Measurements from ENCODE around the gene KCNT1.

The KCNT1 gene

DNA sequence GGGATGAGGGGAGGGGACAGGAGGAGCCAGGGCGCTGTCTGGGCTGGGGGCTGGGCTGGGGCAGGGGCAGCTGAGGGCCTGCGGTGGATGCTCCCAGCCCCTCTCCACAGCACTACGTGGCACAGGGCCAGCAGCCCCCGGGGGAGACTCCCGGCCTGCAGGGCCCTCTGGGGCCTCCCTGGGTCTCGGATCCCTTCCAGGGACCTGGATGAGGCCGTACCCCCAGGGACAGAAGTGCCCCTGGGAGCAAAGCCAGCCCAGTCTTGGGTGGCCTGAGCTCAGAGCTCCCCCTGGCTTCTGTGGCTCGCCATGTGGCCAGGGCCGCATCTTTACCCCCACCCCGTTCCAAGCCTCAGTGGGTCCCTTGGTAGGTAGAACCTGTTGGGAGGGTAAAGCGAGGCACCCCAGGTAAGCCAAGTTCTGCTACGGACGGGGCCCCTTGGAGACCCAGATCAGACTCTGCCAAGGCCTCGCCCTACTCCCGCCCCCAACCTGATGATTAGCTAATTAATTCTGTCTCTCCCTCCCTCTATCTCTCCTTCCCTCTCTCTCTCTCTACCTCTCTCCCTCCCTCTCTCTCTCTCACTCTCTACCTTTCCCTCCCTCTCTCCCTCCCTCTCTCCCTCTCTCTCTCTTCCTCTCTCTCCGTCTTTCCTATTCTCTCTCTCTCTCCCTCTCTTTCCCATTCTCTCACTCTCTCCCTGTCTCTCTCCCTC, 24.3 kb downstream of the KCNT1 start:
- DNase-seq (ENCODE audit: low read depth in 2 of 2) = no peak

DNA sequence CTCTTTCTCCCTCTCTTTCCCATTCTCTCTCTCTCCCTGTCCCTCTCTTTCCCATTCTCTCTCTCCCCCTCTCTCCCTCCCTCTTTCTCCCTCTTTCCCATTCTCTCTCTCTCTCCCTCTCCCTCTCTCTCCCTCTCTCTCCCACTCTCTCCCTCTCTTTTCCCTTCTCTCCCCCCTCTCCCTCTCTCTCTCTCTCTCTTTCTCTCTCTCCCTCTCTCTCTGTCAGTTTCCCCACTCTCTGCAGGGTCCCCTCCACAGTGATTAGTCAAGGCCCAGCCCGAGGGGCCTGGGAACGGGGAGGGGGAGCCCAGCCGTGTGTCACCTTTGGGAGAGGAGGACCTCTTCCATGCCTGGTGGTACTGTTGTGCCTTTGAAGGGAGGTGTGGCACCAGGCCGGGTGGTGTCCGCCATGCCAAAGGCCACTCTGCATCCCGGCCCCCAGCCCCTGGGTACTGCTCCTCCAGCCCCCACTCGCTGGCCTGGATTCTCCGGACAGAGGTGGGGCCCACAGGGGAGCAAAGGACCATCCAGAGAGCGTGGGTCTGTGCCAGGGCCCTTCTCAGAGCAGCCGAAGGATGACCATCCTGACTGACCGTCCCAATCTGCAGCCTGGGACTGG, 25.4 kb downstream of the KCNT1 start:
- no peak for DNase-seq (ENCODE audit: low read depth in 2 of 2)

DNA sequence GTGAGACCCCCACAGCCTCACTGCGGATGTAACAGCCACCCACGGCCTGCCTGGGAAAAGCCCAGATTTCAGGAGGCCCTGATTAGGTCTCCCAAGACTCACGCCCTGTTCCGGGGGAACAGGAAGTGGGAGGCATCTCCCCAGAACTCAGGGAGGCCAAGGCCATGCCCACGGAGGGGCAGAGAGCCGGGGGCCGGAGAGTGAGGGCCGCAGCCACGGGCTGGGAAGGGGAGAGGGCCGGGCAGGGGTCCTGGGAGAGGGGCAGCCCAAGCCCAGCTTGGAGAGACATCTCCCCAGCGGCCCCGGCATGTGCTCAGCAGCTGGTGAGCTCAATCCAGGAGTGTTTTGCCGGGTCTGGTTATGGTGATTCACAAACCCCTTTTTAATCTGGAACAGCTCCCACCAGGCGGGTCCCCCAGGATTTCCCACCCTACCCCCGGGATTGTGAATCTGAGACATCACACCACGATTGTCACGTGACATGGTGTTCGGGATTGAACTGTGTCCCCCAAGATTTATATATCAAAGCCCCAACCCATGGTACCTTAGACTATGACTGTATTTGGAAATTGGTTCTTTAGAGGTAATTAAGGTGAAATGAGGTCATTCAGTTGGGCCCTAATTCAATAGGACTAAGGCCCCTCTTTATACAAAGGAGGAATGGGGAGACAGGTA, 26.6 kb downstream of the KCNT1 start:
- no peak for DNase-seq (ENCODE audit: low read depth in 2 of 2)

DNA sequence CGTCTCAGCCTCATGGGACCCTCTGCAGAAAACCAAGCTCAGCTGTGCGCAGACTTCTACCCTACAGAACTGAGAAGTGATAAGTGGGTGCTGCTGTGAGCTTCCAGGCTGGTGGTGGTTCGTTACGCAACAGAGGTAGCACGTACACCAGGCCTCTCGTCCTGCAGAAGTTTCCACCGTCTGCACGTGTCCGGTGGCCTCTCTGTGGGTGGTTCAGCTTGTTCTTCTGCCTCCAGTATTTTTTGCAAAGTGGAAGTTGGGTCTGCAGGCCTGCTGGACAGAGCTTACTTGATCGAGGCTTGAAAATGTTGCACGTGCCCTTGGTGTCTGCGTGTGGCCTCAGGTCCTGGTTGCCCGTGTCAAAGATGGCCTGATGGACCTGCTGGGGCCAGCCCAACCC, 27.5 kb downstream of the KCNT1 start:
- no peak for DNase-seq (ENCODE audit: low read depth in 2 of 2)

DNA sequence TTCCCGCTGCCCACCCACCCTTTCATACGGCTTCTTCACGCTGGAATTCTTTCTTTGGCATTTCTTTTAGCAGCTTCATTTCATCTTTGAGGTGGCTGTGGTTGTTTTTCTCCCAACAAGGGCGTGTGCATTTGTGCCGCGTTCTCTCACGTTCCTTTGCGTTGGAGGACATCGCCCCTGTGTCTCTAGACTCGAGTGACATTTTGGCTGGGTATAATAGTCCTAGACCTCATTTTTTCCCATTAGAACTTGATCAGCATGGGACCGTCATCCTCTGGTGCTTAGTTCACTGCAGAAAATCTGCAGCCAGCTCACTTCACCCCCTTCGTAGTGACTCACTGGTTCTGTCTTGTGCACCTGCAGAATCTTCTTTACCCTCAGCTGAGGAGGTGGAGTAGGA, 29.5 kb downstream of the KCNT1 start:
- no peak for DNase-seq (ENCODE audit: low read depth in 2 of 2)

DNA sequence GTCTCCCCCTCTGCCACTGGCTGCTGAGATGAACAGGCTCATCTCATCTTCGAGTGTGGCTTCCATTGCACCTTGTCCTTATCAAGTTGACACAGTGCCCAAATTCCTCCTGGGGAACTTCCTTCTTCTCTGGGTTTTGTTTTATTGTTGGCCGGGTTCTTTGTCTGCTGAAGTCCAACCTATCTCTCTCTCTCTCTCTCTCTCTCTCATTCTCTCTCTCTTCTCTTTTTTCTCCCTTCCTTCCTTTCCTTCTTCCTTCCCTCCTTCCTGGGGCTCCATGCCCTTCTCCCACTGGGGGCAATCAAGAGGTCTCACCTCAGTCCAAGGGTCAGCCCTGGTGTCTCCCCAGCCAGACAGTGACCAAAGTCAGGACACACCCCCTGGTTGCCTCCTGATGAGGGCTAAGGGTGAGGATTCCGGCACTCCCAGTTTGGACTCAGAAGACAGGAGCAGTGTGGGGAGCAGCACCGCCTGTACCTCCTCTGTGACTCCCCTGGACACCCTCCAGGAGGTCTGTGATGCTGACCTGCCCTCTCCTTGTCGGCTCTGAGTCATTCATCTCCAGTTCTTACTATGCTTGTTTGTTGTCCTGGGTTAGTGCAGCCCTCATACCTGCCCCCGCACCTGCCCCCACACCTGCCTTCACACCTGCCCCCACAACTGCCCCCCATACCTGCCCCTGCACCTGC, 30.7 kb downstream of the KCNT1 start:
- no peak for DNase-seq (ENCODE audit: low read depth in 2 of 2)

DNA sequence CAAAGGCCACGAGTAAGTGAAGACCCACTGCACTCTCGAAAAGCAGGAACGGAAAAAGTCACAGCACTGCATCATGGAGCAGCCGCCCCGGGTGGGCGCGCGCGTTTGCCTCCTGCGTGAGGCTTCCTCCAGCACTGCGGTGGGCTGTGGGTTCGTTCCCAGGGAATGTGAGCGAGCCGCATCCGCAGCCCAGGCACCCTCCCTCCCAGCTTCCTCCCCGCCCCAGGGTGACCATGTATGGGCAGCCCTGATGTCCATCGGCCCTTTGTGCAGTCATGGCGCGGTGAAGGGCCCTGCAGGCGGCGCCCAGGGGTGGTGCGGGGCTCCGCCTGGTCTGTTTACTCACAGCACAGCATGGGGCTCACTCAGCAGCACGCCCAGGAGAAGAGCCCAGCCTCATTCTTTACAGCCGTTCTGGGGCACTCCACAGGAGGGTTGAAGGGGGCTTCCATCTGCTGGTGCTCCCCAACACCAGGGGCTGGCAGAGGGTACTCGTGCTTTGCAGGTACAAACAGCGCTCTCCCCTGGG, 32.7 kb downstream of the KCNT1 start:
- no peak for DNase-seq (ENCODE audit: low read depth in 2 of 2)

DNA sequence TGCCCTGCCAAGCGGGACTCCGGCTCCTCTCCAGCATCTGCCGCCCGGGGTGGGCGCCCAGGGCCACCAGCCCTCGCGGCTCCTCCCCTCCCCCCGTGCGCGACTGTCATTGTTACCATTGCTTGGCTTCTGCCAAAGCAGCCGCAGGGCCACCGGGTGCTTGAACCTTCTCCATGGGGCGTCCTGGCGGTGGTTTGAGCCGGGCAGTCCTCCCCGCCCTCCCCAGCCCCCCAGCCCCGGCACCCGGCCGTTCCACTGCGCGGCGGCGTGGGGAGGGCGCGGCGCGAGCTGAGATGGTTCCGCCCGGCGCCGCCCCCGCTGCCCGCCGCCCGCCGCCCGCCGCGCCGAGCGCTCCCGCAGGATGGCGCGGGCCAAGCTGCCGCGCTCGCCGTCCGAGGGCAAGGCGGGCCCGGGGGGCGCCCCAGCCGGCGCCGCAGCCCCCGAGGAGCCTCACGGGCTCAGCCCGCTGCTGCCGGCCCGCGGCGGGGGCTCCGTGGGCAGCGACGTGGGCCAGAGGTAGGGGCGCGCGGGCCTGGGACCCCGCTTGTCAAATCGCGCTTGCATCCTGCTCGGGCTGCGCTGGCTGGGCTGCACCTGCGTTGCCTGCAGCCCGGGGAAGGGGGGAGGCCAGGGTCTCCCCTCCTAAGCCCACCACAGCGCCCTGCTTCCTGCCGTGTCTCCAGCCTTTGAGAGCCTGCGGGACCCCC, 34.4 kb downstream of the KCNT1 start:
- no peak for DNase-seq (ENCODE audit: low read depth in 2 of 2)

DNA sequence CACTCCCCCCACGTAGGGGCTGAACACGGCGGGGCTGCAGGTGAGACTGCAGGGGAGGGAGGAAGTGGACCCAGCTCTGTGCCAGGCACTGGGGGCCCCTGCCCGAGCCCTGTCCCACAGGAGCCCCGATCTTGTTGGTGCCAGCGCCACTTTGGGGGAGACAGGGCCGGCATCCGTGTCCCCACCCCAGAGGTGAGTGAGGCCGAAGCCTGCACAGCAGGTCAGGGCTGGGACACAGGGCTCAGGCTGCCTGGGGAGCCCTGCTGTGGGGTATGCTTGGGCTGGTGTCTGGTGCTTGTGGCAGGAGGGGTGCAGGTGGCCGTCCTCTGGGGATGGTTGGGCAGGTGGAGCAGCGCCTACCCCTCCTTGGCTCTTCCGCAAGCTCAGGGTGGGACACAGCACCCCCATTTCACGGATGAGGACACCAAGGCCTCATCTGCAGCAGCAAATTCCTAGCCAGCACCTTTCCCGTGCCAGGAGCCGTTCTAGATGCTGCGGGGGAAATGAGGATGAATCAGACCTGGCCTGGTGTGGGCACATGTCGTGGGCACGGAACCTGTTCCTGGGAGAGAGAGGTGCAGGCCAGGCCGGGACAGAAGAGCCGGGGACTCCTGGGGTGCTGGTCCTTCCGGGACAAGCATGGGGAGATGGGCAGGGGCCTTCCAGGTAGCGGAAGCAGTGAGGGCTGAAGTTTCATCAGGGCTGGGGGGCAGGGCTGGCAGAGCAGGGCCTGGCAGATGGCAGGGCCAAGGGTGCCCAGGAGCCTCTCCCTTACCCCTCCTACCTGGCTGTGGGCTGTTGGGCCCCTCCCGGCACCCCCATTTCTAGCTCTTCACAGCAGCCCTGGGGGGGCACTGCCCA, 35.2 kb downstream of the KCNT1 start:
- no peak for DNase-seq (ENCODE audit: low read depth in 2 of 2)

DNA sequence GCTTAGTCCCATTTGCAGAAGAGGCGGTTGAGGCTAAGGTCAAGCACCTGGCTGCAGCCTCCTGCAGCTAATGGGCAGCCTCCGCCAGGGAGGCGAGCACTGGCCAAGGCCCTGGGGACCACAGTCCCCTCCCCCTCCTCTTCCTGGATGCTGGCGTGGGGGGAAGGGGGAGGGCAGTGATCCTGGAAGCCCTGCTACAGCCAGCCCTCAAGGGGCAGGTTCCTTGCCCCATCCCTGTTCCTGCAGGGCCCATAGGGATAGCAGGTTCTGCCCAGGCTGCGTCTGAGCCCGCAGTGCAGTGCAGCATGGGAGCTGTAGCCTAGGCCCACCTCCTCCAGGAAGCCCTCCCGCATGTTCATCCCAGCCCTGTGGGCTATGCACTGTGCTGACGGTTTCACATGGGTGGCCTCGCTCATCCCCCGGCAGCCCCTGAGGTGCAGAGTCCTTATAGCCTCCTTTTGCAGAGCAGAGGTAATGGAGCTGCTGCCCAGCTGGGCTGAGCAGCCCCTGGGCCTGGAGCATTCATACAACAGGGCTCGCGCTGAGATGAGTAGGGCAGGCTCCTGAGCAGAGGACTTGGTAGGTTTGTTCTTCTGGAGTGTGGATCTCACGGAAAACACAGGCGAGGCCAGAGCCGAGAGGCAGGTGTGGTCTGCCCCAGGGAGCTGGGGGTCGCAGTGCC, 36.0 kb downstream of the KCNT1 start:
- no peak for DNase-seq (ENCODE audit: low read depth in 2 of 2)

DNA sequence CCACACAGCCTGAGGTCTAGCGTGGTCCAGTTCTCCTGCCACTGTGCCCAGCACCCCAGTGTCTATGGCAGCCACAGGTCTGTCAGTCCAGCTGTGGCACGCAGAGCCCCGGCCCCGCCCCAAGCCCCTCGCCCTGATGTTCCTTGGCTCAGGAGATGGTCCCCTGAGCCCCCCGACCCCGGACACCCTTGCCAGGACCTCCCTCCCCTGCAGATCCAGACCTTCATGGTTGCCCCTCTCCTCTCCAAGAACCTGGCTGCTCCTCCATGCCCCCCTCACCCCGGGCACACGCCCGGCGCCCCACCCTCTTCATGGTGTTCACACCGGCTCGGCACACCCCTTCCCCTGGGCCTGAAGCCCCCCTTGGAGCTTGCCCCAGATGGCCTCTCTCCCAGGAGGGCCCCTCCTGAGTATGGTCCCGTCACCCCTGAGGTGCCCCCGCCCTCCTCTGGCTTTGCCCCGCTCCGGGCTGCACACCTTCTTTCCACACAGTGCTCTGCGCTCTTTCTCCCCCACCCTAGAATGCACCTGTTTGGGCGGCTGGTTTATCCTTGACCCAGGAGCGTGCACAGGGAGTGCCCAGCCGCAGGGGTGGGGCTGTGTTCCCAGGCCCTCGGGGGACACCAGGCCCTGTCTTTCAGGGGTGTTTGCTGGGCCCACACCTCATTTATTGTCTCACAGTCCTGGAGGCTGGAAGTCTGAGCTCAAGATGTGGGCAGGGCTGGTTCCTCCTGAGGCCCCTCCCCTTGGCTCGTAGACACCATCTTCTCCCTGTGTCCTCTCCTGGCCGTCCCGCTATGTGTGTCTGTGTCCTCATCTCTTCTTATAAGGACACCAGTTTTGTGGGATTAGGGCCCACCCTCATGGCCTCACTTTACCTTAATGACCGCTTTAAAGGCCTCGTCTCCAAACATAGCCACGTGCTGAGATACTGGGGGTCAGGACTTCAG, 37.6 kb downstream of the KCNT1 start:
- no peak for DNase-seq (ENCODE audit: low read depth in 2 of 2)

DNA sequence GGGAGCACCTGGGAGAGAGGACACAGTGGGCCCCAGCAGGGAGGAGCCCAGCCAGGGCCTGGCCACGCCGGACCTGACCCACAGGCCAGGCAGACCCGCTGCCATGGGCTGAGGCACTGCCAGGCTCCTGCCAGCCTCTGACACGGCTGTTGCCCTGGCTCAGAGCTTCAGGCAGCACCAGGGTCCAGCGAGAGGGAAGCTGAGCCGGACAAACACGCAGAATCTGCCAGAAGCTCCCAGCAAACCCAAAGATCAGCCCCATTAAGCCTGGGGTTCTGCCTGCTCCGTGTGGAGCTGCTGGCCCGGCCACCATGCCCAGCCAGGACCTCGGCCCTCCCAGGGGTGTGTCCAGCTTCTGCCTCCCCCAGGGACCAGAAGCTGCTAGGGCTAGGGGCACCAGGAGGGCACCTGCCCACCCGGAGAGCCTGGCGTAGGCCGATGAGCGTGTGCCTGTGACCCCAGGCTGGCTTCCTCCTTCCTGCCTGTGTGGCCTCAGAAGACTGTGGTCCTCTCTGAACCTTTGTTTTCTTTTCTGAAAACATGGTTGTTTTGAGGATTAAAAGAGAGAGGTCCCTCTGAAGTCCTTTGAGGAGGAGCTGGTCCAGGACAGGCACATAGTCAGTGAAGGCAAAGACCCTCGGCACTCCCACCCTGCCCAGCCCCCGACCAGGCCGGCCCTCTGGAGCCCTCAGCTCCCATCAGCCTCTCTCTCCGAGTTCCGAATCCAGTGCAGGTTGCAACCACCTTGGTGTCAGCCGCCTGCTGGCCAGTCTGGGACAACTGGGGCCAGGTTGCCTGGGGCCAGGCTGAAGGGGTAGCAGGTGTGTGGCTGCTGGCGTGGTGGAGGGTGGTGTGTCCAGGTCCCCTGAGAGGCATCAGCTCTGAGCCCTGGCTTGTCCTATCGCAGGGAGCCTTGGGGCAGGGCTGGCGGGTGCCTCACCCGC, 39.6 kb downstream of the KCNT1 start:
- no peak for DNase-seq (ENCODE audit: low read depth in 2 of 2)

DNA sequence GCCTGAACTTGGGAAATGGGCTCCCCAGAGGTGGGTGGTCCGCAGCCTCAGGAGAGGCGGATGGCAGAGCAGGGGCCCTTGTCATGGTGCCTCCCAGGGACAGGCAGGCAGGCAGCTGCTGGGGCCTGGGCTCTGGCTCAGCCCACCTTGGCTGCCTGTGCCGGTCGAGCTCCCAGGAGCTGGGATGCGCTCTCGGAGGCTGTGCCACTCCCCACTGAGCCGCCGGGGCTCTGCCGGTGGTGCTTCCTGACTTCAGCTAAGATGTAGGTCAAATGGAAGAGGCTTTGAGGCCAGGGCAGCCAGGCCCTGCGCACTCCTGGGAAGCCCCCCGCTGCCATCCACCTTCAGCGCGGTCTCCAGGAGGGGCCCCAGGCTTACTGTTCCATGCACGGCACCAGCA, 41.0 kb downstream of the KCNT1 start:
- no peak for DNase-seq (ENCODE audit: low read depth in 2 of 2)

DNA sequence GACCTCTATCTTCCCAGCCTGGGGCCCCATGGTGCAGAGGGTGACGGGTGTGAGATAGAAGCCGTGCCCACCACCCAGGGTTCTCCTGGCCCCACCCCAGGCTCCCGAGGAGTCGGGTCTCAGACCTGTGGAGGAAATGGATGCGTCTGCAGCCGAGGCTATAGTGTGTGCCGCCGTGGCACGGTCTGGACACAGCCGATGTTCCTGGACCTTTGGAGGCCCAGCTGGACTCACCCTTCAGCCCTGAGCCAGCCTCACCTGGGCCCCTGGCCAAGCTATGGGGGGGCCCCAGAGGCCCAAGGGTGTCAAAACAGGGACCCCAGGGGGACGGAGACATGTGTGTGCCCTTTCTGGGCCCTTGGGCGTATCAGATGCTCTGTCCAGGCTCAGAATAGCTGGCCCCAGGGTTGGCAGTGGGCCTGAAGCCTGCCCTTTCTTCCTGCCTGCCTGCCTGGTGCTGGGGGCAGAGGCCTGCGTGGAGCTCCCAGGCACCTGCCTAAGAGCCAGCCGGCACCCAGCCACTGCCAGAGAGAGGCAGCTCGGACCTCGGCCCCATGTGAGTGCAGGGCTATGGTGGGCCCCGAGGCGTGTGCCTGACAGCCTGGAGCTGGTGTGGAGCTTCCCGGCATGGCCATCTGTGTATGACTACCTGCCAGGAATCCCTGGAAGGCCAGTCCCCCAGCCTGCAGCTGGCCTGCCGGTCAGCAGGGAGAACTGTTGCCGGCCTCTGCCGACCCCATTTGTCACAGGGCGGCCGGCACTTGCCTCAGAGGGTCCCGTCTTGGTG, 41.8 kb downstream of the KCNT1 start:
- no peak for DNase-seq (ENCODE audit: low read depth in 2 of 2)

DNA sequence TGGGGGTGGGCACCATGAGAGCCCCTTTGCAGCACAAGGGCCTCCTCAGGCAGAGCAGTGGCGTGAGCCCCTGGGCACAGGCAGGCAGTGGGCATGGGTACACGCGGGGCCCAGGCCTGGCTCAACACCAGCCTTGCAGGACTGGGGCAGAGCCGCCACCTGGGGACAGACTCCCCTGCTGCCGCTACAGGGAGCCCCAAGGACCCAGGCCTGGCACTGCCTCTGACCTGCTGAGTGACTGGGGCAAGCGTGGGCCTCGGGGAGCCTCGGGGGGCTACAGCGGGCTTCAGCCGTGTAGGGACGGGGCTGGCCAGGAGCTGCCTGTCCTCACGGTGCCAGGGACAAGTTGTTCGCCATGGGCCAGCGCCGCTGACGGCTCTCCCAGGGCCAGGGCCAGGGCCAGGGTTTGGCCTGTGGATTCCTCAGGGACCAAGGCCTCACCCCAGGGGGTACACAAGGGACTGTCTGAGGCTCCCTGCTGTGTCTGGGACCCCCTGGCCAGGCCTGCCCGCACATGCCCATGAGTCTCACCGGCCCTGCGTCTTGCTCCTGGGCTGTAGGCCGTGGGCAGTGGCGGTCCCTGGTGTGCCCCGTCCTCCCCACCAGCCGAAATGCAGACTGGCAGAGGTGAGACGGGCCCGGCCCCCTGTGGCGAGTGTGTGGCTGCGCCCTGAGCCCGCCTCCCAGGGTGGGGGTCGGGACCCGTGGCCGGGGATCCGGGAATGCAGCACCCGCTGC, 42.5 kb downstream of the KCNT1 start:
- no peak for DNase-seq (ENCODE audit: low read depth in 2 of 2)

DNA sequence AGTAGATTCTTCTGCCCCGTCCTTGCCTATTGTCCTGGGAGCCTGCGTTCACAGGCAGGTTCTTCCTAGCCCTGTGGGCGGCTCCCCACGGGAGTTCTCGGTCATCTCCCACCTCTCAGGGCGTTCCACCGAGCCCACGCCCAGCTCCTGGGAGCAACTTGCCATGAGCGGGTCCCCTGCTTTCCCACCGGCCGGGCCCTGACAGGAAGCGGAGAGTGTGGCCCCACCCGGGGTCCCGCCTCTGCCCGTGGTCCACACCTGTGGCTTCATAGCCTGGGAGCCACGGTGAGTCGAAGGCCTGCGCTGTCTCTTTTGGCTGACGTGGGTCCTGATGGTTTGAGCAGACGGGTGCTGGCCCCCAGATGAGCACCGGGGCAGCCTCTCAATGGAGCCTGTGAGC, 43.2 kb downstream of the KCNT1 start:
- DNase-seq (ENCODE audit: low read depth in 2 of 2) = no peak

Measured in stimulated activated CD8-positive, alpha-beta memory T cell treated with anti-CD3 and anti-CD28 coated beads, Interleukin-2, amount 100 ng/mL, for 48 hours (primary cell).